BE2C (cell line): ENCODE measurements around the gene PPP1R7.

Source experiments
- DNase-seq: peaks from one replicate; pipeline ENCODE4 v3.0.0-alpha.2; 2020
- H3K27me3 ChIP-seq: fragments of 250-450 bp; sonication (Bioruptor Pico); 2 replicates; pipeline ENCODE4 v1.5.1; 2020; ENCODE audit warnings: mild to moderate bottlenecking
- H3K36me3 ChIP-seq: fragments of 250-450 bp; sonication (Bioruptor Pico); 2 replicates; pipeline ENCODE4 v1.5.1; 2020; ENCODE audit warnings: mild to moderate bottlenecking
- H3K4me1 ChIP-seq: fragments of 250-450 bp; sonication (Bioruptor Pico); 2 replicates; pipeline ENCODE4 v1.5.1; 2020
- H3K4me3 ChIP-seq: 2 replicates; pipeline ENCODE4 v1.5.1; 2011; ENCODE audit warnings: low read depth, low read length
- H3K9me3 ChIP-seq: fragments of 250-450 bp; sonication (Bioruptor Pico); 2 replicates; pipeline ENCODE4 v1.5.1; 2020
- CTCF ChIP-seq: IDR thresholded peaks from 2 replicates; pipeline ENCODE4 v1.5.1; 2012; ENCODE audit warnings: mild to moderate bottlenecking, low read depth, low read length

The PPP1R7 gene

GRCh38 chr2:241141214-241141770 is 9.0 kb upstream of the PPP1R7 start:
- no peaks in the 10 kb centered on the region for H3K27me3 ChIP-seq
- H3K4me1 ChIP-seq = no peaks in the 10 kb centered on the region
- no peak for TF ChIP-seq CTCF
- no peaks in the 10 kb centered on the region for H3K9me3 ChIP-seq
- no peak overlapping the region for H3K4me3 ChIP-seq
- no peak for DNase-seq
- peaks cover 13% of the 10 kb centered on the region for H3K36me3 ChIP-seq

GRCh38 chr2:241142063-241142462 is 8.2 kb upstream of the PPP1R7 start:
- Histone ChIP-seq H3K4me1 (no peaks in the 10 kb centered on the region), H3K36me3 (peaks cover 9% of the 10 kb centered on the region), H3K9me3 (no peaks in the 10 kb centered on the region), H3K4me3 (no peak overlapping the region), H3K27me3 (no peaks in the 10 kb centered on the region)
- no peak for DNase-seq
- TF ChIP-seq CTCF = no peak

- Histone ChIP-seq H3K9me3 (no peaks in the 10 kb centered on the region), H3K4me1 (no peaks in the 10 kb centered on the region), H3K27me3 (no peaks in the 10 kb centered on the region), H3K4me3 (no peak overlapping the region), H3K36me3 (peaks cover 9% of the 10 kb centered on the region)
- no peak for DNase-seq
- no peak for TF ChIP-seq CTCF
Observed at GRCh38 chr2:241142593-241142992, 7.7 kb upstream of the PPP1R7 start.

- H3K36me3 ChIP-seq = no peaks in the 10 kb centered on the region; the same call in 1 of the 2 replicates
- TF ChIP-seq CTCF = no peak
- H3K4me1 ChIP-seq = no peaks in the 10 kb centered on the region
- H3K27me3 ChIP-seq = no peaks in the 10 kb centered on the region
- no peak overlapping the region for H3K4me3 ChIP-seq
- no peak for DNase-seq
- no peaks in the 10 kb centered on the region for H3K9me3 ChIP-seq
Observed at GRCh38 chr2:241146286-241146685, 4.0 kb upstream of the PPP1R7 start.

DNA sequence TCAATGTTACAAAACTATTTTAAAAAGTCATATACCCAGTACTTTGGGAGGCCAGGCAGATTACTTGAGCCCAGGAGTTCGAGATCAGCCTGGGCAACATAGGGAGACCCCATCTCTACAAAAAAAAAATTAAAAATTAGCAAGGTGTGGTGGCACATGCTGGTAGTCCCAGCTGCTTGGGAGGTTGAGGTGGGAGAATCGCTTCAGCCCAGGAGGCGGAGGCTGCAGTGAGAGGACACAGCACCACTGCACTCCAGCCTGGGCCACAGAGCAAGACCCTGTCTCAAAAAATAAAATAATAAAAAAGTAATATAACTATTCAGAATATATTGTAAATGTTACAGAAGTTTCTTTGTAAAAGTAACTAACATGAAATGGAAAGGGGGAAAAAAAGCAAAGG is 2.9 kb upstream of the PPP1R7 start:
- no peak for TF ChIP-seq CTCF
- no peaks in the 10 kb centered on the region for H3K9me3 ChIP-seq
- no peak for DNase-seq
- no peaks in the 10 kb centered on the region for H3K4me1 ChIP-seq
- H3K4me3 ChIP-seq = no peak overlapping the region
- no peaks in the 10 kb centered on the region; the same call in 1 of the 2 replicates for H3K36me3 ChIP-seq
- H3K27me3 ChIP-seq = no peaks in the 10 kb centered on the region

DNA sequence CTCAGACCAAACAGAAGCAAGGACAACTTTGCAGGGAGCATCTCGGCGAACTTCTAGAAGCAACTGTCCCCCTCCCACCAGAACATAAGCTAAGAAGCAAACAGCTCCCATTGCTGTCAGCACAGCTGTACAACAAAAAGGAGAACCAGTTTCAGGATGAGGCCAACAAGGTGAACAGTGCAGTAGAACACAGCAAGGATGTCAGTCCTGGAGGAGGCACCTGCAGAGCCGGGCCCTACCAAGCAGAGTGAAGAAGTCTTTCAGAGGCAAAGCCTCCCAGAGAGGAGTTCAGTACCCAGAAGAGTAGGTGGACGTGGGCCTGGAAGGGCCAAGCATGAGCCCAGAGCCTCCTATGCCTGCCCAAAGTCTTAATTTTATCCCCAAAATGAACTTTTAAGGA is 2.0 kb upstream of the PPP1R7 start:
- no peak for DNase-seq
- TF ChIP-seq CTCF = no peak
- Histone ChIP-seq H3K4me3 (peak overlapping the region; percentile 82), H3K36me3 (no peaks in the 10 kb centered on the region), H3K27me3 (no peaks in the 10 kb centered on the region), H3K9me3 (no peaks in the 10 kb centered on the region), H3K4me1 (no peaks in the 10 kb centered on the region)
